Right lobe of liver (tissue), 6 donors: ENCODE data around the gene THADA. TPM values are rescaled to one million over a fixed set of nuclear protein-coding genes. Genes with fewer than 3 reads are reported as not detected.
"Not testable (repeated sequence)": the region's sequence is repeated elsewhere in the genome, so short reads cannot be mapped to it uniquely, and the experiment has no call there.

Source experiments
- ATAC-seq, 4 donors: fragments of 200-7000 bp; cut with Tn5 transposase; one replicate each; pipeline ENCODE4 v1.9.1; 2020; ENCODE audit warnings: mild to moderate bottlenecking in 4 of 4, moderate library complexity in 4 of 4
- DNase-seq, 3 donors: peaks; one replicate each; pipeline ENCODE4 v3.0.0-alpha.2; 2020
- H3K27ac ChIP-seq, 3 donors: fragments of 200-600 bp; one replicate each; pipeline ENCODE4 v1.8.0; 2022
- H3K27me3 ChIP-seq, 2 donors: fragments of 200-600 bp; one replicate each; pipeline ENCODE4 v1.8.0; 2022
- H3K36me3 ChIP-seq, 4 donors: fragments of 200-600 bp; sonication (generic) in 1 of 4; one replicate each; pipeline versions ENCODE4 v1.5.1 to v1.8.0; 2017 to 2022; ENCODE audit warnings: control low read depth in 1 of 4
- H3K4me1 ChIP-seq, 4 donors: fragments of 200-600 bp; sonication (generic) in 1 of 4; one replicate each; pipeline versions ENCODE4 v1.5.1 to v1.8.0; 2017 to 2022; ENCODE audit warnings: control low read depth in 1 of 4
- H3K4me3 ChIP-seq, 3 donors: fragments of 200-600 bp; one replicate each; pipeline ENCODE4 v1.8.0; 2022
- H3K9me3 ChIP-seq, 4 donors: fragments of 200-600 bp; sonication (generic) in 1 of 4; one replicate each; pipeline versions ENCODE4 v1.5.1 to v1.8.0; 2017 to 2022; ENCODE audit warnings: control low read depth in 1 of 4
- POLR2A ChIP-seq: fragments of 450-650 bp; IDR thresholded peaks from one replicate; pipeline ENCODE4 v1.6.1; 2017; ENCODE audit warnings: antibody characterized with exemption, mild to moderate bottlenecking
- WGBS: methylation state at CpG from one replicate; pipeline ENCODE4 v1.1.6; 2018; ENCODE audit warnings: low coverage, low lambda C conversion rate; ENCODE audit not compliant: insufficient coverage; ENCODE audit errors: missing lambda C conversion rate; 5-methylcytosine and 5-hydroxymethylcytosine counted together
- intact Hi-C, 2 donors: fragments of 100-400 bp; cut with DNase I; formaldehyde crosslinking; loops; one replicate each; pipeline versions ENCODE4 v1.11.2 to v1.14.1; 2022
- total RNA-seq, 6 experiments: library from RNA; depleted of rRNA in 2 of 6; stranded (reverse); fragments of >200 nt in 2 of 6; fragmentation: NEBNext Ultra II Directional in 3 of 6; extraction: Animal tissue kit (Norgen Biotek cat#: 25700) in 3 of 6; gene quantifications; one replicate each; pipeline versions ENCODE4 v1.1.0 to v1.2.4, GENCODE V29; 2016 to 2023
- TF ChIP-seq, protein P1 (sequence below), 4 donors: fragments of 200-600 bp in 3 of 4; fragments of 450-650 bp in 1 of 4; IDR thresholded peaks; one replicate each; pipeline versions ENCODE4 v1.5.1 to v1.8.0; 2016 to 2022; ENCODE audit warnings: antibody characterized with exemption in 4 of 4, mild to moderate bottlenecking in 2 of 4
- donor health status: DM: no; HTN: yes; CAD: no.
- donor health status: DM: no; HTN: no; CAD: no.
- donor health status: DM: no; HTN: no; CAD: no.
- donor health status: DM: no; HTN: yes; CAD: no.
- donor health status: DM: no; HTN: yes; CAD: no.

The THADA gene
- total RNA-seq, 6 experiments from 2014 or later, result 12.2 to 21.6 (median 14.0) TPM

DNA sequence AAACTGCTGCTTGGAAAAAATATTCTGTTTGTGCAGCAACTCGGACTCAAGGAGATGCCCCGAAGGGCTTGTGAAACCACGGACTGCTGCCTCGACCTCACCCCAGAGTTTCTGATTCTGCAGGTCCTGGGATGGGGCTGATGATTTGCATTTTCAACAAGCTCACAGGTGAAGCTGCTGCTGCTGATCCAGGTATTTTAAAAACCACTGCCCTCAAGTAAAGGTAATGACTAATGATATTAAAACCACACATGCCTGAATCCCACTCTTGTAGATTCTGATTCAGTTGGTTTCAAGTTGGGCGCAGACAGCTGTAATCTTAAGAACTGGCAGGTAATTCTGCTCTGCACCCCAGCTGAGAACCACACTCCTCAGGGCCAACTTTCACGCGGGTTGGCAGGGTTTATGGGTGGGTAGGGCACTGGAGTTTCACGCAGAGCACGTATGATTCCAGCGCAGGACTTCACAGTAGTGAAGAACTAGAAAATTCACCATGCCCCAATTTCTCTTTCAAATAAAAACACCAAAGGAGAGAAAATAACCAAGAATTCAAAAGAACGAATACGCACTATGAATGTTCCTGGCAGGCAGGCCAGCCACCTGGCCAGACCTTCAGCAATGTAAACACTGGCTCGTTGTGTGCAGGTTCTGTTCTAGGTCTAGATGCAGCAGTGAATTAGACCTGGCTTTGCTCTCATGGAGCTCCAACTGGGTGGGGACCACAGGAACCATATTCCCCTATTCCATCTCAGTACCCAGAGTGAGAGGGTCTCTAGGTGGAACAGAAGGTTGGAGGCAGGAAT, 294.9 kb downstream of the THADA start:
- H3K4me1 ChIP-seq, result peaks cover 0 to 25% (median 4%) of the 10 kb centered on the region in 4 donors

DNA sequence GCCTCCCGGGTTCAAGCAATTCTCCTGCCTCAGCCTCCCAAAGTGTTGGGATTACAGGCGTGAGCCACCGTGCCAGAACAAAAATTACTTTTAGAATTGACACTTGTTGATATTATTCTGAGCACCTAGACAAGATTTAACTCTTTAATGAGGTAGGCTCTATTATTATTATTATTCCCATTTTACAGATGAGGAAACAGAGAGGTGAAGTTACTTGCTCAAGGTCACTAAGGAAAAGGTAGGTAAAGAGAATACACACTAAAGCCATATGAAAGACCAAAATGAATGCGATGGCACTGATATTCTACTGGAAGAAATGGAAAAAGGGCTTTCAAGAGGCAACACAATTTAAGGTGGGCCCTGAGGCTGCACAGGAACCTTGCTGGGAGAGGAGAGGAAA, 295.6 kb downstream of the THADA start:
- Histone ChIP-seq H3K9me3 (no peaks in the 10 kb centered on the region), H3K4me1 (peaks cover 0 to 25% (median 4%) of the 10 kb centered on the region in 4 donors), H3K27me3 (no peaks in the 10 kb centered on the region), H3K36me3 (no peaks in the 10 kb centered on the region), H3K4me3 (no peak overlapping the region), H3K27ac (peak overlapping the region in 2 of 3 donors; percentile 72)
- intact Hi-C loops, result no loop called here
- no peak for ATAC-seq
- 92% methylated on average over 4 of the region's 4 CpGs for whole genome bisulfite sequencing
- TF ChIP-seq, protein P1, sequence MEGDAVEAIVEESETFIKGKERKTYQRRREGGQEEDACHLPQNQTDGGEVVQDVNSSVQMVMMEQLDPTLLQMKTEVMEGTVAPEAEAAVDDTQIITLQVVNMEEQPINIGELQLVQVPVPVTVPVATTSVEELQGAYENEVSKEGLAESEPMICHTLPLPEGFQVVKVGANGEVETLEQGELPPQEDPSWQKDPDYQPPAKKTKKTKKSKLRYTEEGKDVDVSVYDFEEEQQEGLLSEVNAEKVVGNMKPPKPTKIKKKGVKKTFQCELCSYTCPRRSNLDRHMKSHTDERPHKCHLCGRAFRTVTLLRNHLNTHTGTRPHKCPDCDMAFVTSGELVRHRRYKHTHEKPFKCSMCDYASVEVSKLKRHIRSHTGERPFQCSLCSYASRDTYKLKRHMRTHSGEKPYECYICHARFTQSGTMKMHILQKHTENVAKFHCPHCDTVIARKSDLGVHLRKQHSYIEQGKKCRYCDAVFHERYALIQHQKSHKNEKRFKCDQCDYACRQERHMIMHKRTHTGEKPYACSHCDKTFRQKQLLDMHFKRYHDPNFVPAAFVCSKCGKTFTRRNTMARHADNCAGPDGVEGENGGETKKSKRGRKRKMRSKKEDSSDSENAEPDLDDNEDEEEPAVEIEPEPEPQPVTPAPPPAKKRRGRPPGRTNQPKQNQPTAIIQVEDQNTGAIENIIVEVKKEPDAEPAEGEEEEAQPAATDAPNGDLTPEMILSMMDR (IDR thresholded peaks at IDR 0.05), result no peak
- TF ChIP-seq POLR2A, result no peak
- no peak for DNase-seq

More for the DNA sequence above, 294.9 kb downstream of the THADA start:
- H3K27ac ChIP-seq, result peak overlapping the region in 2 of 3 donors; percentile 72
- no peaks in the 10 kb centered on the region for H3K27me3 ChIP-seq
- H3K36me3 ChIP-seq, result no peaks in the 10 kb centered on the region
- H3K9me3 ChIP-seq, result no peaks in the 10 kb centered on the region
- H3K4me3 ChIP-seq, result no peak overlapping the region
- TF ChIP-seq, protein P1 (IDR thresholded peaks at IDR 0.05), result no peak
- TF ChIP-seq POLR2A, result no peak
- peak; percentile 47 to 74 (median 67) for DNase-seq
- WGBS, result 19% methylated on average over 13 of the region's 13 CpGs
- intact Hi-C loops, result no loop called here
- ATAC-seq, result peak; percentile 82 to 90 (median 89)

GRCh38 chr2:43298500-43298899, 297.3 kb downstream of the THADA start:
- no peak for DNase-seq
- Histone ChIP-seq H3K27ac (no peak overlapping the region), H3K36me3 (no peaks in the 10 kb centered on the region), H3K4me1 (peaks cover 0 to 37% (median 5%) of the 10 kb centered on the region in 4 donors), H3K27me3 (no peaks in the 10 kb centered on the region), H3K4me3 (no peak overlapping the region), H3K9me3 (no peaks in the 10 kb centered on the region)
- TF ChIP-seq POLR2A, result no peak
- TF ChIP-seq, protein P1 (IDR thresholded peaks at IDR 0.05), result no peak
- no peak for ATAC-seq
- intact Hi-C loops, result no loop called here

- H3K4me1 ChIP-seq, result peaks cover 0 to 44% (median 9%) of the 10 kb centered on the region in 4 donors
- H3K9me3 ChIP-seq, H3K27me3 ChIP-seq, intact Hi-C loops, ATAC-seq, H3K27ac ChIP-seq, DNase-seq, H3K4me3 ChIP-seq, H3K36me3 ChIP-seq: not testable (repeated sequence)
- no CpG with 5 or more reads among the region's 36 CpGs for WGBS
Measured at GRCh38 chr2:43297740-43298139, 298.1 kb downstream of the THADA start.

GRCh38 chr2:43294973-43295603, 300.8 kb downstream of the THADA start:
- 91% methylated on average over 4 of the region's 5 CpGs for WGBS
- no peaks in the 10 kb centered on the region for H3K36me3 ChIP-seq
- H3K27me3 ChIP-seq, result no peaks in the 10 kb centered on the region
- intact Hi-C loops, result no loop called here
- TF ChIP-seq, protein P1 (IDR thresholded peaks at IDR 0.05), result no peak
- TF ChIP-seq POLR2A, result no peak
- no peaks in the 10 kb centered on the region for H3K9me3 ChIP-seq
- DNase-seq (no peak), ATAC-seq (no peak)
- H3K4me1 ChIP-seq, result peaks cover 0 to 27% (median 7%) of the 10 kb centered on the region in 4 donors
- H3K27ac ChIP-seq, result peak overlapping the region in 1 of 3 donors; percentile 85
- H3K4me3 ChIP-seq, result no peak overlapping the region
